A673 (cell line): ENCODE results near the gene PRRC2A.

Experiments
- EZH2 ChIP-seq: fragments of 200-600 bp; sonication (generic); IDR thresholded peaks from 2 replicates; pipeline ENCODE4 v1.6.1; 2017; ENCODE audit warnings: borderline replicate concordance, low read depth, mild to moderate bottlenecking, mixed read lengths, antibody characterized with exemption, low read length; ENCODE audit not compliant: poor library complexity, severe bottlenecking
- TF ChIP-seq, protein P1 (sequence below): fragments of 300-800, 200-600 bp; sonication (generic); conservative IDR thresholded peaks from 2 replicates; pipeline ENCODE4 v1.5.1; 2017; ENCODE audit warnings: low read depth, mild to moderate bottlenecking, antibody characterized with exemption, low read length, moderate library complexity, mixed read lengths

DNA sequence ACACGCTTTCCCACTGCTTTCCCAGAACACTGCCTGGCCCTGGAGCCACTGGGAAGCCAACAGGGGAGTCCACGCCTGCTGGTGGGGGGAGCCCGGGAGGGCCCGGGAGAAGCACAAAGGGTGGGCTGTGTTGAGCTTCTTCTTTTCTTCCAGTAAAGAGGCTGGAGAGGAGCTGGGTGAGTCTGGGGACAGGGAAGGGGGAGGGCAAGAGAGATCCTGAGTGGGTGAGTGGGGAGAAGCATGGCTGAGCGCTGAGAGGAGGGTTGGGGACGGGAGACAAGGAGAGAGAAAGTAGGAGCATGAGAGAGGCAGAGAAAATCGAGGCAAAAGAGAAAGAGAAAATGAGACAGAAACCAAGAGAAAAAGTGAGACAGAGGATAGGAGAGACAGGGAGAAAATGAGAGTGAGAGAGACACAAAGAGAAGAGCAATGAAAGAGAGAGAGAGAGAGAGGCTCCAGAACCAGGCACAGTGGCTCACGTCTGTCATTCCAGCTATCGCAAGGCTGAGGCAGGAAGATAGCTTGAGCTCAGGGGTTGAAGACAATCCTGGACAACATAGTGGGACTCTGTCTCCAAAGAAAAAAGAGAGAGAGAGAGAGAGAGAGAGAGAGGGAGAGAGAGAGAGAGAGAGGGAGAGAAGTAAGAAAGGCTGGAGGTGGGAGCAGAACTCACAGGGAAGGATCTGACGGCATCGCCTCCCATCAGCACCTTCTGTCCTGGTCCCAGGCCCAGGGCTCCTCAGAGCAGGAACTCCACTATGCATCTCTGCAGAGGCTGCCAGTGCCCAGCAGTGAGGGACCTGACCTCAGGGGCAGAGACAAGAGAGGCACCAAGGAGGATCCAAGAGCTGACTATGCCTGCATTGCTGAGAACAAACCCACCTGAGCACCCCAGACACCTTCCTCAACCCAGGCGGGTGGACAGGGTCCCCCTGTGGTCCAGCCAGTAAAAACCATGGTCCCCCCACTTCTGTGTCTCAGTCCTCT is 32.4 kb upstream of the PRRC2A start:
- TF ChIP-seq, protein P1, sequence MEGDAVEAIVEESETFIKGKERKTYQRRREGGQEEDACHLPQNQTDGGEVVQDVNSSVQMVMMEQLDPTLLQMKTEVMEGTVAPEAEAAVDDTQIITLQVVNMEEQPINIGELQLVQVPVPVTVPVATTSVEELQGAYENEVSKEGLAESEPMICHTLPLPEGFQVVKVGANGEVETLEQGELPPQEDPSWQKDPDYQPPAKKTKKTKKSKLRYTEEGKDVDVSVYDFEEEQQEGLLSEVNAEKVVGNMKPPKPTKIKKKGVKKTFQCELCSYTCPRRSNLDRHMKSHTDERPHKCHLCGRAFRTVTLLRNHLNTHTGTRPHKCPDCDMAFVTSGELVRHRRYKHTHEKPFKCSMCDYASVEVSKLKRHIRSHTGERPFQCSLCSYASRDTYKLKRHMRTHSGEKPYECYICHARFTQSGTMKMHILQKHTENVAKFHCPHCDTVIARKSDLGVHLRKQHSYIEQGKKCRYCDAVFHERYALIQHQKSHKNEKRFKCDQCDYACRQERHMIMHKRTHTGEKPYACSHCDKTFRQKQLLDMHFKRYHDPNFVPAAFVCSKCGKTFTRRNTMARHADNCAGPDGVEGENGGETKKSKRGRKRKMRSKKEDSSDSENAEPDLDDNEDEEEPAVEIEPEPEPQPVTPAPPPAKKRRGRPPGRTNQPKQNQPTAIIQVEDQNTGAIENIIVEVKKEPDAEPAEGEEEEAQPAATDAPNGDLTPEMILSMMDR = no peak
- no peak for TF ChIP-seq EZH2
